Measurements from ENCODE around the gene HCAR3. TPM values are rescaled to one million over a fixed set of nuclear protein-coding genes. Genes with fewer than 3 reads are reported as not detected.
"Not testable (repeated sequence)": the region's sequence is repeated elsewhere in the genome, so short reads cannot be mapped to it uniquely, and the experiment has no call there.

The HCAR3 gene
- total RNA-seq (1 to 10 TPM in 1 of 10 donors, under 1 TPM in 3, not detected in 6; 0.17 to 1.3 (median 0.53) TPM), polyA plus RNA-seq (under 1 TPM in 1 of 2 donors, not detected in 1; 0.19 TPM)
- long read RNA-seq, donor 1, result 0 reads
- long read RNA-seq, donor 2, result 0 reads
- long read RNA-seq, donor 3, result 0 reads

DNA sequence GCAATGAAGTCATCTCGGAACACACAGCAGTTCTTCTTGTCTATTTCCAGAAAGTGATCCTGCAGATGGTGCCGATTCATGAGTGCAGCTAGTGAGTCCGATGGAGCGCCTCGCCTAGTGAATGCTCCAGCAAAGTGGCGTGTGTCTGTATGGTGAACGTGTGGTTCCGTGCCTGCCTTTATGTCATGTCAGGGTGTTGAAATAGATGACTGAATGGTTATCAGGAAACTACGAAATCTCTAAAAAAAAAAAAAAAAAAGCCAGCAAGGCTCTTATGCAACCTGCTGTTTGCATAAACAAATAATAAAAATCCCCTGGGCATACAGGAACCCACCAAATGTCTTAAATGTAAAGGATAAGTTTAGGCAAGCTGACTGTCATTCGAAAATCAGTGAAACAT, at the start of gene HCAR3:
TSS of gene HCAR3 (minus strand) at position 154 of the 400 bp plus-strand sequence. CDS start at position 80, 74 bp downstream.
- DNase-seq; H3K9me3 ChIP-seq; H3K36me3 ChIP-seq; ATAC-seq; H3K27me3 ChIP-seq; intact Hi-C loops (cut with DNase I): not testable (repeated sequence)
- 80 to 82% methylated on average over 10 of the region's 10 CpGs for WGBS, 2 donors
- Histone ChIP-seq H3K27ac (peak within 1 kb of the TSS in 1 of 10 donors; percentile 14), H3K4me3 (peak within 1 kb of the TSS in 1 of 10 donors; percentile 8), H3K4me1 (peaks cover 0 to 18% (median 0%) of the 10 kb centered on the region in 9 donors)

DNA sequence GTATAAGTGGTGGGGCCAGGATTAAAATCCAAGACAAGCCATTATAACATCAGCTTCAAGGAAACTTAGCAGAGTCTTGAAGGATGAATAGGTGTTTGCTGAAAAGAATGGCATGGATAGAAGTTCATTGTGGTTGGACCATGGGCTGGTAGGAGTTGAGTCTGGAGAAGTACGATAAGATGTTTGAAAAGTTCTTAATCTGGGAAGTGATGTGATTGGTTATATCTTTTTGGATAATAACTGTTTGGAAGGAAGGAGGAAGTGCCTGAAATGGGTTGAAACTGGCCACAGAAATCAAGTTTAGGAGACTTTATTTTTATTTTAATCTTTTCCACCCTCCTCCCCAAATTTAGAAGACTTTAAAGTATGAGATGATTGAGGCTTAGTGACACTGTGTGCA, 41.0 kb upstream of the HCAR3 start:
- intact Hi-C loops (cut with DNase I), result loop anchor here in 4 of 10 donors (10.0 kb wide), 1 partner anchor 233 kb away; the partner anchor contains the start of genes KNTC1 (in 4 of the 4) and RSRC2 (in 4 of the 4)
- H3K4me3 ChIP-seq, result no peak overlapping the region
- H3K27me3 ChIP-seq, result no peaks in the 10 kb centered on the region
- peaks cover 0 to 90% (median 30%) of the 10 kb centered on the region in 9 donors for H3K36me3 ChIP-seq
- no peak overlapping the region for H3K27ac ChIP-seq
- DNase-seq (no peak), ATAC-seq (no peak)
- peaks cover 0 to 16% (median 10%) of the 10 kb centered on the region in 9 donors for H3K4me1 ChIP-seq
- TF ChIP-seq, protein P1, sequence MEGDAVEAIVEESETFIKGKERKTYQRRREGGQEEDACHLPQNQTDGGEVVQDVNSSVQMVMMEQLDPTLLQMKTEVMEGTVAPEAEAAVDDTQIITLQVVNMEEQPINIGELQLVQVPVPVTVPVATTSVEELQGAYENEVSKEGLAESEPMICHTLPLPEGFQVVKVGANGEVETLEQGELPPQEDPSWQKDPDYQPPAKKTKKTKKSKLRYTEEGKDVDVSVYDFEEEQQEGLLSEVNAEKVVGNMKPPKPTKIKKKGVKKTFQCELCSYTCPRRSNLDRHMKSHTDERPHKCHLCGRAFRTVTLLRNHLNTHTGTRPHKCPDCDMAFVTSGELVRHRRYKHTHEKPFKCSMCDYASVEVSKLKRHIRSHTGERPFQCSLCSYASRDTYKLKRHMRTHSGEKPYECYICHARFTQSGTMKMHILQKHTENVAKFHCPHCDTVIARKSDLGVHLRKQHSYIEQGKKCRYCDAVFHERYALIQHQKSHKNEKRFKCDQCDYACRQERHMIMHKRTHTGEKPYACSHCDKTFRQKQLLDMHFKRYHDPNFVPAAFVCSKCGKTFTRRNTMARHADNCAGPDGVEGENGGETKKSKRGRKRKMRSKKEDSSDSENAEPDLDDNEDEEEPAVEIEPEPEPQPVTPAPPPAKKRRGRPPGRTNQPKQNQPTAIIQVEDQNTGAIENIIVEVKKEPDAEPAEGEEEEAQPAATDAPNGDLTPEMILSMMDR (IDR thresholded peaks at IDR 0.05), result no peak
- no peaks in the 10 kb centered on the region for H3K9me3 ChIP-seq
- 92 to 94% methylated on average over 1 of the region's 1 CpG for WGBS, 2 donors

- WGBS, 2 donors, result 54 to 96% methylated on average over 1 of the region's 1 CpG
- TF ChIP-seq, protein P1 (IDR thresholded peaks at IDR 0.05), result no peak
- intact Hi-C loops (cut with DNase I), result loop anchor here in 7 of 10 donors (5.0 to 10.0 kb wide), 2 partner anchors 117 to 230 kb away; partner anchors contain the start of genes KNTC1 (in 4 of the 7) and RSRC2 (in 4 of the 7)
- no peaks in the 10 kb centered on the region for H3K27me3 ChIP-seq
- peaks cover 0 to 62% (median 25%) of the 10 kb centered on the region in 9 donors for H3K36me3 ChIP-seq
- no peak overlapping the region for H3K4me3 ChIP-seq
- DNase-seq (no peak), ATAC-seq (no peak)
- no peak overlapping the region for H3K27ac ChIP-seq
- peaks cover 0 to 24% (median 16%) of the 10 kb centered on the region in 9 donors for H3K4me1 ChIP-seq
- H3K9me3 ChIP-seq, result no peaks in the 10 kb centered on the region
Observed at GRCh38 chr12:122754790-122755189, 38.2 kb upstream of the HCAR3 start.

- Histone ChIP-seq H3K27ac (peak overlapping the region in 8 of 10 donors; percentile 79 to 94 (median 90)), H3K4me1 (peaks cover 0 to 24% (median 16%) of the 10 kb centered on the region in 9 donors), H3K4me3 (peak overlapping the region; percentile 36 to 100 (median 92)), H3K36me3 (peaks cover 0 to 47% (median 18%) of the 10 kb centered on the region in 9 donors), H3K9me3 (no peaks in the 10 kb centered on the region), H3K27me3 (no peaks in the 10 kb centered on the region)
- TF ChIP-seq, protein P1 (IDR thresholded peaks at IDR 0.05), result no peak
- WGBS, 2 donors, result 5 to 7% methylated on average over 5 of the region's 5 CpGs
- DNase-seq (no peak), ATAC-seq (no peak)
- intact Hi-C loops (cut with DNase I), result loop anchor here in 8 of 10 donors (2.0 to 10.0 kb wide), 4 partner anchors 116 to 228 kb away; partner anchors contain the start of genes KNTC1 (in 5 of the 8) and RSRC2 (in 5 of the 8)
Observed at GRCh38 chr12:122753319-122753650, 36.7 kb upstream of the HCAR3 start.

Data from heart right ventricle (tissue), 16 donors.